ENCODE data around the gene CSTPP1.

The CSTPP1 gene

GRCh38 chr11:47051217-47051616 is 114.7 kb downstream of the CSTPP1 start:
- Histone ChIP-seq H3K4me1 (ENCODE audit: low read depth, poor library complexity, severe bottlenecking) (peaks cover 9% of the 10 kb centered on the region), H4K20me1 (ENCODE audit: insufficient read depth) (no peaks in the 10 kb centered on the region), H3K4me3 (IDR thresholded peaks at IDR 0.05; ENCODE audit: insufficient read depth, low read depth, low read length) (no peak overlapping the region), H2AFZ (ENCODE audit: low read depth) (no peak overlapping the region), H3K27ac (no peak overlapping the region), H3K9ac (no peak overlapping the region), H3K27me3 (ENCODE audit: insufficient read depth, low read depth) (no peaks in the 10 kb centered on the region), H3K79me2 (ENCODE audit: insufficient read depth, low read depth) (no peaks in the 10 kb centered on the region), H3K4me2 (no peak overlapping the region), H3K36me3 (ENCODE audit: insufficient read depth) (no peaks in the 10 kb centered on the region)
- no peak for TF ChIP-seq CTCF (conservative IDR thresholded peaks at IDR 0.05; ENCODE audit: low read depth, low read length)

GRCh38 chr11:47052165-47052564 is 115.6 kb downstream of the CSTPP1 start:
- Histone ChIP-seq H4K20me1 (ENCODE audit: insufficient read depth) (no peaks in the 10 kb centered on the region), H3K27me3 (ENCODE audit: insufficient read depth, low read depth) (no peaks in the 10 kb centered on the region), H3K4me3 (IDR thresholded peaks at IDR 0.05; ENCODE audit: insufficient read depth, low read depth, low read length) (no peak overlapping the region), H3K4me2 (no peak overlapping the region), H3K36me3 (ENCODE audit: insufficient read depth) (no peaks in the 10 kb centered on the region), H3K9ac (no peak overlapping the region), H3K4me1 (ENCODE audit: low read depth, poor library complexity, severe bottlenecking) (peaks cover 14% of the 10 kb centered on the region), H3K79me2 (ENCODE audit: insufficient read depth, low read depth) (no peaks in the 10 kb centered on the region), H2AFZ (ENCODE audit: low read depth) (no peak overlapping the region), H3K27ac (no peak overlapping the region)
- TF ChIP-seq CTCF (conservative IDR thresholded peaks at IDR 0.05; ENCODE audit: low read depth, low read length): no peak

- H4K20me1 ChIP-seq (ENCODE audit: insufficient read depth): no peaks in the 10 kb centered on the region
- no peak overlapping the region for H2AFZ ChIP-seq (ENCODE audit: low read depth)
- no peak overlapping the region for H3K9ac ChIP-seq
- H3K27ac ChIP-seq: no peak overlapping the region
- no peaks in the 10 kb centered on the region for H3K79me2 ChIP-seq (ENCODE audit: insufficient read depth, low read depth)
- no peak overlapping the region for H3K4me3 ChIP-seq (IDR thresholded peaks at IDR 0.05; ENCODE audit: insufficient read depth, low read depth, low read length)
- H3K4me2 ChIP-seq: no peak overlapping the region
- TF ChIP-seq CTCF (conservative IDR thresholded peaks at IDR 0.05; ENCODE audit: low read depth, low read length): no peak
- H3K36me3 ChIP-seq (ENCODE audit: insufficient read depth): no peaks in the 10 kb centered on the region
- H3K4me1 ChIP-seq (ENCODE audit: low read depth, poor library complexity, severe bottlenecking): peaks cover 14% of the 10 kb centered on the region
- H3K27me3 ChIP-seq (ENCODE audit: insufficient read depth, low read depth): no peaks in the 10 kb centered on the region
These were observed 116.0 kb downstream of the CSTPP1 start for GRCh38 chr11:47052576-47052975.

- TF ChIP-seq CTCF (conservative IDR thresholded peaks at IDR 0.05; ENCODE audit: low read depth, low read length): no peak
- no peak overlapping the region for H3K4me3 ChIP-seq (IDR thresholded peaks at IDR 0.05; ENCODE audit: insufficient read depth, low read depth, low read length)
- H3K4me1 ChIP-seq (ENCODE audit: low read depth, poor library complexity, severe bottlenecking): peaks cover 24% of the 10 kb centered on the region
- H3K27me3 ChIP-seq (ENCODE audit: insufficient read depth, low read depth): no peaks in the 10 kb centered on the region
- H3K79me2 ChIP-seq (ENCODE audit: insufficient read depth, low read depth): no peaks in the 10 kb centered on the region
- no peaks in the 10 kb centered on the region for H4K20me1 ChIP-seq (ENCODE audit: insufficient read depth)
- no peak overlapping the region for H2AFZ ChIP-seq (ENCODE audit: low read depth)
- H3K36me3 ChIP-seq (ENCODE audit: insufficient read depth): no peaks in the 10 kb centered on the region; the same call in 1 of the 2 replicates
- no peak overlapping the region for H3K27ac ChIP-seq
- no peak overlapping the region for H3K9ac ChIP-seq
- no peak overlapping the region for H3K4me2 ChIP-seq
These were observed 119.0 kb downstream of the CSTPP1 start for GRCh38 chr11:47055534-47055933.

Measured in KMS-11 (cell line).